ENCODE measurements around the gene ZDHHC3.

The ZDHHC3 gene

GRCh38 chr3:44962621-44963393 lies 13.2 kb downstream of the ZDHHC3 start:
- Histone ChIP-seq H3K27me3 (ENCODE audit: low read depth, low read length) (no peaks in the 10 kb centered on the region), H3K36me3 (replicated peaks; ENCODE audit: low read depth, low read length) (peaks cover 7% of the 10 kb centered on the region), H3K4me3 (ENCODE audit: low read length) (no peak overlapping the region), H4K20me1 (ENCODE audit: insufficient read depth, low read length) (peaks cover 30% of the 10 kb centered on the region; the same call in 1 of the 2 replicates), H3K79me2 (ENCODE audit: low read length) (peaks cover 71% of the 10 kb centered on the region), H3K9me3 (ENCODE audit: insufficient read depth, low read length) (no peaks in the 10 kb centered on the region), H3K4me2 (ENCODE audit: low read length) (no peak overlapping the region), H3K4me1 (ENCODE audit: low read length) (peaks cover 8% of the 10 kb centered on the region), H3K9ac (ENCODE audit: low read length) (no peak overlapping the region), H2AFZ (ENCODE audit: low read depth, low read length) (no peak overlapping the region), H3K27ac (ENCODE audit: low read length) (no peak overlapping the region)
- TF ChIP-seq EZH2phosphoT487 (IDR thresholded peaks at IDR 0.05; ENCODE audit: low read depth) = no peak
- no peak for TF ChIP-seq CTCF (IDR thresholded peaks at IDR 0.05; ENCODE audit: low read depth, low read length)

GRCh38 chr3:44961888-44962287 lies 14.1 kb downstream of the ZDHHC3 start:
- Histone ChIP-seq H3K9me3 (ENCODE audit: insufficient read depth, low read length) (no peaks in the 10 kb centered on the region), H3K9ac (ENCODE audit: low read length) (no peak overlapping the region), H2AFZ (ENCODE audit: low read depth, low read length) (no peak overlapping the region), H3K27ac (ENCODE audit: low read length) (no peak overlapping the region), H3K79me2 (ENCODE audit: low read length) (peaks cover 64% of the 10 kb centered on the region), H3K27me3 (ENCODE audit: low read depth, low read length) (no peaks in the 10 kb centered on the region), H3K4me3 (ENCODE audit: low read length) (no peak overlapping the region), H3K4me1 (ENCODE audit: low read length) (peaks cover 8% of the 10 kb centered on the region), H3K36me3 (replicated peaks; ENCODE audit: low read depth, low read length) (peaks cover 7% of the 10 kb centered on the region), H4K20me1 (ENCODE audit: insufficient read depth, low read length) (peaks cover 30% of the 10 kb centered on the region; the same call in 1 of the 2 replicates), H3K4me2 (ENCODE audit: low read length) (no peak overlapping the region)
- TF ChIP-seq EZH2phosphoT487 (IDR thresholded peaks at IDR 0.05; ENCODE audit: low read depth) = no peak
- no peak for TF ChIP-seq CTCF (IDR thresholded peaks at IDR 0.05; ENCODE audit: low read depth, low read length)

- no peak overlapping the region for H2AFZ ChIP-seq (ENCODE audit: low read depth, low read length)
- H3K9ac ChIP-seq (ENCODE audit: low read length) = no peak overlapping the region
- no peaks in the 10 kb centered on the region for H3K9me3 ChIP-seq (ENCODE audit: insufficient read depth, low read length)
- no peaks in the 10 kb centered on the region for H3K27me3 ChIP-seq (ENCODE audit: low read depth, low read length)
- peaks cover 62% of the 10 kb centered on the region for H3K79me2 ChIP-seq (ENCODE audit: low read length)
- H4K20me1 ChIP-seq (ENCODE audit: insufficient read depth, low read length) = peaks cover 40% of the 10 kb centered on the region
- no peak overlapping the region for H3K27ac ChIP-seq (ENCODE audit: low read length)
- TF ChIP-seq CTCF (IDR thresholded peaks at IDR 0.05; ENCODE audit: low read depth, low read length) (no peak), EZH2phosphoT487 (IDR thresholded peaks at IDR 0.05; ENCODE audit: low read depth) (no peak)
- H3K4me1 ChIP-seq (ENCODE audit: low read length) = peaks cover 15% of the 10 kb centered on the region
- H3K36me3 ChIP-seq (replicated peaks; ENCODE audit: low read depth, low read length) = peaks cover 5% of the 10 kb centered on the region
- H3K4me3 ChIP-seq (ENCODE audit: low read length) = no peak overlapping the region
- H3K4me2 ChIP-seq (ENCODE audit: low read length) = no peak overlapping the region
Observed at GRCh38 chr3:44960387-44961026, 15.5 kb downstream of the ZDHHC3 start.

- Histone ChIP-seq H3K79me2 (ENCODE audit: low read length) (peaks cover 54% of the 10 kb centered on the region), H3K9ac (ENCODE audit: low read length) (no peak overlapping the region), H3K9me3 (ENCODE audit: insufficient read depth, low read length) (no peaks in the 10 kb centered on the region), H3K4me3 (ENCODE audit: low read length) (no peak overlapping the region), H3K4me1 (ENCODE audit: low read length) (peaks cover 27% of the 10 kb centered on the region), H4K20me1 (ENCODE audit: insufficient read depth, low read length) (peaks cover 33% of the 10 kb centered on the region), H3K36me3 (replicated peaks; ENCODE audit: low read depth, low read length) (peaks cover 10% of the 10 kb centered on the region), H3K27me3 (ENCODE audit: low read depth, low read length) (no peaks in the 10 kb centered on the region), H3K27ac (ENCODE audit: low read length) (no peak overlapping the region), H2AFZ (ENCODE audit: low read depth, low read length) (no peak overlapping the region), H3K4me2 (ENCODE audit: low read length) (no peak overlapping the region)
- TF ChIP-seq EZH2phosphoT487 (IDR thresholded peaks at IDR 0.05; ENCODE audit: low read depth) (no peak), CTCF (IDR thresholded peaks at IDR 0.05; ENCODE audit: low read depth, low read length) (no peak)
Observed at GRCh38 chr3:44958386-44958785, 17.6 kb downstream of the ZDHHC3 start.

Measured in OCI-LY3 (cell line).